Activated CD4-positive, alpha-beta memory T cell treated with anti-CD3 and anti-CD28 coated beads, Interleukin-2, amount 10 ng/mL, durations not matched to agents 7 days and 5 days (primary cell): ENCODE results near the gene GATD1. TPM values are rescaled to one million over a fixed set of nuclear protein-coding genes. Genes with fewer than 3 reads are reported as not detected.

Experiments
- CTCF ChIA-PET: fragments of 350-600 bp; sonication (Branson Sonifier 250); formaldehyde crosslinking; loops from one replicate; lab custom pipeline; 2021; ENCODE audit warnings: antibody characterized with exemption, inconsistent platforms; lab: Charles Lee
- POLR2A ChIA-PET: fragments of 350-600 bp; sonication (Branson Sonifier 250); formaldehyde crosslinking; loops from one replicate; lab custom pipeline; 2021; ENCODE audit warnings: antibody characterized with exemption; lab: Charles Lee
- DNase-seq: peaks from one replicate; pipeline ENCODE4 v3.0.0-alpha.2; 2020
- H3K27ac Mint-ChIP-seq: one replicate; pipeline ENCODE4 v1.8.0; 2021; ENCODE audit warnings: mild to moderate bottlenecking, mixed read lengths
- H3K27me3 Mint-ChIP-seq: one replicate; pipeline ENCODE4 v1.8.0; 2021; ENCODE audit warnings: mixed read lengths
- H3K36me3 Mint-ChIP-seq: one replicate; pipeline ENCODE4 v1.8.0; 2021; ENCODE audit warnings: low read depth, mixed read lengths
- H3K4me1 Mint-ChIP-seq: one replicate; pipeline ENCODE4 v1.8.0; 2021; ENCODE audit warnings: mixed read lengths
- H3K4me3 Mint-ChIP-seq: one replicate; pipeline ENCODE4 v1.8.0; 2021; ENCODE audit warnings: mild to moderate bottlenecking, mixed read lengths
- H3K9me3 Mint-ChIP-seq: one replicate; pipeline ENCODE4 v1.8.0; 2021; ENCODE audit warnings: mixed read lengths
- total RNA-seq, 2 experiments: library from RNA; stranded (reverse); gene quantifications; one replicate each; pipeline ENCODE4 v1.2.3, GENCODE V29; 2021

GATD1 gene
- total RNA-seq, 2 experiments from 2014 or later: 48.6 to 52.9 TPM

- no peak overlapping the region for H3K4me3 Mint-ChIP-seq
- ChIA-PET POLR2A (interaction anchor here (0.9 to 3.2 kb wide), 3 partner anchors 26 to 167 kb away, joined by 3 to 22 read pairs (median 10); partner anchors contain the start of genes DEAF1 and TMEM80), CTCF (interaction anchor here (0.7 to 4.2 kb wide), 7 partner anchors 9 to 175 kb away, joined by 3 to 34 read pairs (median 4); partner anchors contain the start of genes DEAF1, IRF7 and TMEM80)
- H3K27ac Mint-ChIP-seq: no peak overlapping the region
- H3K27me3 Mint-ChIP-seq: peaks cover 29% of the 10 kb centered on the region
- H3K9me3 Mint-ChIP-seq: no peaks in the 10 kb centered on the region
- peaks cover 29% of the 10 kb centered on the region for H3K4me1 Mint-ChIP-seq
- no peaks in the 10 kb centered on the region for H3K36me3 Mint-ChIP-seq
- DNase-seq: no peak
These were observed 54.9 kb downstream of the GATD1 start for GRCh38 chr11:722346-722811.

GRCh38 chr11:721741-722345 lies 55.4 kb downstream of the GATD1 start:
- H3K4me3 Mint-ChIP-seq: peak overlapping the region; percentile 21
- H3K27ac Mint-ChIP-seq: no peak overlapping the region
- H3K27me3 Mint-ChIP-seq: peaks cover 29% of the 10 kb centered on the region
- no peaks in the 10 kb centered on the region for H3K9me3 Mint-ChIP-seq
- peaks cover 27% of the 10 kb centered on the region for H3K4me1 Mint-ChIP-seq
- ChIA-PET POLR2A (interaction anchor here (0.7 to 3.2 kb wide), 4 partner anchors 26 to 166 kb away, joined by 3 to 22 read pairs (median 6); partner anchors contain the start of genes DEAF1 and TMEM80), CTCF (interaction anchor here (0.6 to 4.2 kb wide), 7 partner anchors 9 to 176 kb away, joined by 3 to 34 read pairs (median 4); partner anchors contain the start of genes DEAF1 and TMEM80)
- H3K36me3 Mint-ChIP-seq: no peaks in the 10 kb centered on the region
- DNase-seq: peak; percentile 61

- Mint-ChIP-seq H3K4me1 (peaks cover 24% of the 10 kb centered on the region), H3K9me3 (no peaks in the 10 kb centered on the region)
These were observed 56.0 kb downstream of the GATD1 start for GRCh38 chr11:721247-721740.

GRCh38 chr11:720642-721246 lies 56.5 kb downstream of the GATD1 start:
- Mint-ChIP-seq H3K27me3 (peaks cover 32% of the 10 kb centered on the region), H3K9me3 (no peaks in the 10 kb centered on the region), H3K4me3 (no peak overlapping the region), H3K27ac (no peak overlapping the region), H3K36me3 (no peaks in the 10 kb centered on the region), H3K4me1 (peaks cover 22% of the 10 kb centered on the region)
- ChIA-PET CTCF (interaction anchor here (0.6 to 4.2 kb wide), 3 partner anchors 24 to 200 kb away, joined by 3 to 34 read pairs (median 3); partner anchors contain the start of genes DEAF1 and TMEM80), POLR2A (interaction anchor here (0.9 to 3.2 kb wide), 3 partner anchors 25 to 214 kb away, joined by 3 to 22 read pairs (median 10); partner anchors contain the start of genes DEAF1, RNH1 and TMEM80)
- DNase-seq: peak; percentile 74

More at GRCh38 chr11:721247-721740, 56.0 kb downstream of the GATD1 start:
- DNase-seq: no peak
- ChIA-PET CTCF (interaction anchor here (0.6 to 4.2 kb wide), 5 partner anchors 9 to 167 kb away, joined by 3 to 34 read pairs (median 4); partner anchors contain the start of genes DEAF1 and TMEM80), POLR2A (interaction anchor here (0.7 to 3.2 kb wide), 4 partner anchors 25 to 166 kb away, joined by 3 to 22 read pairs (median 6); partner anchors contain the start of genes DEAF1 and TMEM80)
- Mint-ChIP-seq H3K36me3 (no peaks in the 10 kb centered on the region), H3K4me3 (peak overlapping the region; percentile 21), H3K27me3 (peaks cover 31% of the 10 kb centered on the region), H3K27ac (no peak overlapping the region)

- Mint-ChIP-seq H3K4me1 (peaks cover 20% of the 10 kb centered on the region), H3K36me3 (no peaks in the 10 kb centered on the region), H3K27ac (no peak overlapping the region), H3K4me3 (no peak overlapping the region), H3K9me3 (no peaks in the 10 kb centered on the region), H3K27me3 (peaks cover 34% of the 10 kb centered on the region)
- POLR2A ChIA-PET: interaction anchor here (0.9 to 3.2 kb wide), 2 partner anchors 24 to 213 kb away, joined by 3 to 22 read pairs; partner anchors contain the start of genes DEAF1, RNH1 and TMEM80
- CTCF ChIA-PET: interaction anchor here (0.6 to 0.8 kb wide), 2 partner anchors 24 to 200 kb away, joined by 3 read pairs; no protein-coding TSS in a partner anchor
- DNase-seq: no peak
These were observed 57.2 kb downstream of the GATD1 start for GRCh38 chr11:720017-720641.

- no peak for DNase-seq
- Mint-ChIP-seq H3K4me3 (peak overlapping the region; percentile 30), H3K27ac (no peak overlapping the region), H3K27me3 (peaks cover 35% of the 10 kb centered on the region), H3K36me3 (no peaks in the 10 kb centered on the region), H3K9me3 (no peaks in the 10 kb centered on the region), H3K4me1 (peaks cover 17% of the 10 kb centered on the region)
- CTCF ChIA-PET: no interaction called here
- POLR2A ChIA-PET: interaction anchor here (0.9 kb wide), 1 partner anchor 212 kb away, joined by 3 read pairs; the partner anchor contains the start of gene RNH1
These were observed 57.9 kb downstream of the GATD1 start for GRCh38 chr11:719214-720016.

Other genes with a start within 250 kb of the GATD1 start
- 10 to 100 TPM; 45.1 to 52.5 TPM for gene HRAS, start 241.9 kb downstream of the GATD1 start, total RNA-seq
- 1 to 10 TPM; 2.2 to 2.5 TPM for gene LRRC56, start 240.0 kb downstream of the GATD1 start, total RNA-seq
- 1 to 10 TPM; 2.5 to 3.2 TPM for gene LMNTD2, start 216.7 kb downstream of the GATD1 start, total RNA-seq
- 10 to 100 TPM; 32.7 to 32.8 TPM for gene RASSF7, start 216.5 kb downstream of the GATD1 start, total RNA-seq
- gene PHRF1, start 201.0 kb downstream of the GATD1 start, total RNA-seq: 10 to 100 TPM; 38.7 to 39.1 TPM
- gene IRF7, start 161.5 kb downstream of the GATD1 start, total RNA-seq: 100 to 1,000 TPM; 220 to 221 TPM
- not detected for gene CDHR5, start 152.5 kb downstream of the GATD1 start, total RNA-seq
- gene SCT, start 150.3 kb downstream of the GATD1 start, total RNA-seq: not detected
- under 1 TPM; 0.18 to 0.20 TPM for gene DRD4, start 140.2 kb downstream of the GATD1 start, total RNA-seq
- 10 to 100 TPM; 33.0 to 34.2 TPM for gene DEAF1, start 82.3 kb downstream of the GATD1 start, total RNA-seq
- 10 to 100 TPM; 22.6 to 25.3 TPM for gene TMEM80, start 81.7 kb downstream of the GATD1 start, total RNA-seq
- gene EPS8L2, start 71.3 kb downstream of the GATD1 start, total RNA-seq: 10 to 100 TPM; 16.2 to 19.4 TPM
- gene TALDO1, start 30.0 kb downstream of the GATD1 start, total RNA-seq: 100 to 1,000 TPM; 215 to 224 TPM
- 1 to 10 TPM; 1.2 to 1.6 TPM for gene CEND1, start 12.6 kb upstream of the GATD1 start, total RNA-seq
- gene SLC25A22, start 20.8 kb upstream of the GATD1 start, total RNA-seq: 10 to 100 TPM; 35.7 to 38.3 TPM
- gene PIDD1, start 27.7 kb upstream of the GATD1 start, total RNA-seq: 10 to 100 TPM; 45.1 to 48.5 TPM
- 1,000 to 10,000 TPM; 2,077 to 2,079 TPM for gene RPLP2, start 32.5 kb upstream of the GATD1 start, total RNA-seq
- 10 to 100 TPM; 66.8 to 70.9 TPM for gene PNPLA2, start 41.4 kb upstream of the GATD1 start, total RNA-seq
- 10 to 100 TPM; 12.7 to 13.7 TPM for gene CRACR2B, start 50.4 kb upstream of the GATD1 start, total RNA-seq
- gene CD151, start 55.5 kb upstream of the GATD1 start, total RNA-seq: 10 to 100 TPM; 28.0 to 28.6 TPM
- 10 to 100 TPM; 59.3 to 61.5 TPM for gene POLR2L, start 65.0 kb upstream of the GATD1 start, total RNA-seq
- gene TSPAN4, start 65.4 kb upstream of the GATD1 start, total RNA-seq: 1 to 10 TPM; 4.4 to 4.5 TPM
- 10 to 100 TPM; 38.2 to 39.2 TPM for gene CHID1, start 133.3 kb upstream of the GATD1 start, total RNA-seq
- gene AP2A2, start 148.4 kb upstream of the GATD1 start, total RNA-seq: 10 to 100 TPM; 50.5 to 51.1 TPM